Liver (tissue), 9 donors: ENCODE results near the gene MTG1. TPM values are rescaled to one million over a fixed set of nuclear protein-coding genes. Genes with fewer than 3 reads are reported as not detected.

Experiments used
- DNase-seq: peaks from one replicate; pipeline ENCODE4 v3.0.0-alpha.2; 2017; ENCODE audit warnings: low spot score
- H3K27ac ChIP-seq, 2 donors: one replicate each; pipeline ENCODE4 v1.7.0; 2013; ENCODE audit warnings: inconsistent platforms in 2 of 2, low read length in 2 of 2, control low read depth in 1 of 2, low read depth in 1 of 2, mild to moderate bottlenecking in 1 of 2
- H3K27me3 ChIP-seq, 4 donors: one replicate each; pipeline versions ENCODE4 v1.6.1 to v1.7.0; 2013; ENCODE audit warnings: low read length in 3 of 4, inconsistent platforms in 1 of 4, mild to moderate bottlenecking in 1 of 4, moderate library complexity in 1 of 4; ENCODE audit not compliant: control insufficient read depth in 4 of 4, insufficient read depth in 4 of 4
- H3K36me3 ChIP-seq, 4 donors: one replicate each; pipeline versions ENCODE4 v1.6.1 to v1.7.0; 2013; ENCODE audit warnings: low read length in 3 of 4, mild to moderate bottlenecking in 3 of 4, low read depth in 1 of 4, moderate library complexity in 1 of 4; ENCODE audit not compliant: control insufficient read depth in 4 of 4, insufficient read depth in 3 of 4
- H3K4me1 ChIP-seq, 4 donors: one replicate each; pipeline versions ENCODE4 v1.6.1 to v1.7.0; 2013; ENCODE audit warnings: low read length in 3 of 4, mild to moderate bottlenecking in 3 of 4, moderate library complexity in 1 of 4; ENCODE audit not compliant: control insufficient read depth in 4 of 4, insufficient read depth in 4 of 4
- H3K4me3 ChIP-seq, 3 donors: one replicate each; pipeline versions ENCODE4 v1.6.1 to v1.7.0; 2013; ENCODE audit warnings: low read length in 3 of 3, control low read depth in 1 of 3, low read depth in 1 of 3, mild to moderate bottlenecking in 1 of 3
- H3K9ac ChIP-seq, 2 donors: one replicate each; pipeline ENCODE4 v1.7.0; 2013; ENCODE audit warnings: low read length in 2 of 2, mild to moderate bottlenecking in 2 of 2, moderate library complexity in 2 of 2, control low read depth in 1 of 2, low read depth in 1 of 2
- H3K9me3 ChIP-seq, 4 donors: one replicate each; pipeline versions ENCODE4 v1.6.1 to v1.7.0; 2013; ENCODE audit warnings: low read length in 3 of 4; ENCODE audit not compliant: control insufficient read depth in 4 of 4
- ATF3 ChIP-seq: IDR thresholded peaks from 2 replicates; pipeline ENCODE4 v1.6.1; 2016; ENCODE audit warnings: antibody characterized with exemption
- CTCF ChIP-seq: fragments of 150-350 bp; IDR thresholded peaks from 2 replicates; pipeline ENCODE4 v1.5.1; 2017; ENCODE audit warnings: improper control_type of control experiment, low read depth, low read length; ENCODE audit not compliant: missing input control
- EGR1 ChIP-seq, 2 donors: IDR thresholded peaks; 2 replicates each; pipeline ENCODE4 v1.6.1; 2016 to 2018; ENCODE audit warnings: antibody characterized with exemption in 2 of 2, low read depth in 2 of 2
- FOXA1 ChIP-seq: IDR thresholded peaks from 2 replicates; pipeline ENCODE4 v1.6.1; 2016; ENCODE audit warnings: antibody characterized with exemption
- FOXA2 ChIP-seq: IDR thresholded peaks from 2 replicates; pipeline ENCODE4 v1.6.1; 2016; ENCODE audit warnings: antibody characterized with exemption
- GABPA ChIP-seq, 2 donors: IDR thresholded peaks in 1 of 2; conservative IDR thresholded peaks in 1 of 2; 2 replicates each; pipeline ENCODE4 v1.6.1; 2016; ENCODE audit warnings: antibody characterized with exemption in 2 of 2, mild to moderate bottlenecking in 1 of 2, moderate library complexity in 1 of 2
- HNF4A ChIP-seq, 2 donors: conservative IDR thresholded peaks; 2 replicates each; pipeline ENCODE4 v1.6.1; 2016; ENCODE audit warnings: antibody characterized with exemption in 2 of 2, mild to moderate bottlenecking in 2 of 2
- HNF4G ChIP-seq: IDR thresholded peaks from 2 replicates; pipeline ENCODE4 v1.6.1; 2016; ENCODE audit warnings: antibody characterized with exemption
- JUND ChIP-seq, 2 donors: IDR thresholded peaks; 2 replicates each; pipeline ENCODE4 v1.6.1; 2016; ENCODE audit warnings: antibody characterized with exemption in 2 of 2
- MAX ChIP-seq: IDR thresholded peaks from 2 replicates; pipeline ENCODE4 v1.6.1; 2016; ENCODE audit warnings: antibody characterized with exemption
- NR2F2 ChIP-seq: IDR thresholded peaks from 2 replicates; pipeline ENCODE4 v1.6.1; 2016; ENCODE audit warnings: antibody characterized with exemption
- RAD21 ChIP-seq, 2 donors: IDR thresholded peaks; 2 replicates each; pipeline ENCODE4 v1.6.1; 2016; ENCODE audit warnings: antibody characterized with exemption in 2 of 2, mild to moderate bottlenecking in 2 of 2
- REST ChIP-seq: IDR thresholded peaks from 2 replicates; pipeline ENCODE4 v1.6.1; 2016; ENCODE audit warnings: antibody characterized with exemption, mild to moderate bottlenecking
- RXRA ChIP-seq, 2 donors: IDR thresholded peaks; 2 replicates each; pipeline ENCODE4 v1.6.1; 2017 to 2018; ENCODE audit warnings: antibody characterized with exemption in 2 of 2, mild to moderate bottlenecking in 1 of 2
- SP1 ChIP-seq: IDR thresholded peaks from 2 replicates; pipeline ENCODE4 v1.6.1; 2018; ENCODE audit warnings: antibody characterized with exemption, mild to moderate bottlenecking
- TAF1 ChIP-seq: conservative IDR thresholded peaks from 2 replicates; pipeline ENCODE4 v1.6.1; 2016; ENCODE audit warnings: antibody characterized with exemption, mild to moderate bottlenecking
- YY1 ChIP-seq: IDR thresholded peaks from 2 replicates; pipeline ENCODE4 v1.6.1; 2016; ENCODE audit warnings: antibody characterized with exemption, mild to moderate bottlenecking
- ZBTB33 ChIP-seq: IDR thresholded peaks from 2 replicates; pipeline ENCODE4 v1.6.1; 2016; ENCODE audit warnings: antibody characterized with exemption
- WGBS: extraction: QIAGEN DNeasy Blood & Tissue Kit; methylation state at CpG from one replicate; pipeline ENCODE4 v1.1.7; 2013; 5-methylcytosine and 5-hydroxymethylcytosine counted together
- polyA plus RNA-seq, 2 donors: library from polyadenylated mRNA; stranded (reverse) in 1 of 2; unstranded in 1 of 2; fragments of 200-250 nt in 1 of 2; fragments of >200 nt in 1 of 2; fragmentation: Nextera tagmentation in 1 of 2; extraction: Ambion mirVana in 1 of 2; gene quantifications; one replicate each; pipeline versions ENCODE4 v1.2.1 to v1.2.3, GENCODE V29; 2013 to 2015
- total RNA-seq, 2 donors: library from RNA; depleted of rRNA; stranded (reverse); fragments of >200 nt; gene quantifications; one replicate each; pipeline ENCODE4 v1.2.3, GENCODE V29; 2014
- donor health status: healthy.
- donor health status: healthy.
- donor health status: healthy.
- donor health status: healthy.
- donor health status: healthy.

Gene MTG1
- total and polyA plus RNA-seq, 4 donors: 19.4 to 70.6 (median 38.2) TPM

GRCh38 chr10:133368153-133368552 is 25.8 kb upstream of the MTG1 start:
- DNase-seq: no peak
- Histone ChIP-seq H3K9ac (no peak overlapping the region), H3K27me3 (no peaks in the 10 kb centered on the region), H3K36me3 (peaks cover 30 to 59% (median 52%) of the 10 kb centered on the region in 4 donors), H3K27ac (no peak overlapping the region), H3K4me3 (no peak overlapping the region), H3K4me1 (peaks cover 3 to 34% (median 19%) of the 10 kb centered on the region in 4 donors), H3K9me3 (no peaks in the 10 kb centered on the region)
- TF ChIP-seq SP1: no peak
- no peak for TF ChIP-seq EGR1 (IDR thresholded peaks at IDR 0.05; ENCODE audit: low read depth in 2 of 2)
- TF ChIP-seq ZBTB33: no peak
- no peak for TF ChIP-seq ATF3
- TF ChIP-seq HNF4A (conservative IDR thresholded peaks at IDR 0.05): no peak
- no peak for TF ChIP-seq MAX
- no peak for TF ChIP-seq REST
- TF ChIP-seq GABPA (IDR thresholded peaks at IDR 0.05 in 1 of 2, conservative IDR thresholded peaks at IDR 0.05 in 1 of 2): no peak
- no peak for TF ChIP-seq TAF1
- TF ChIP-seq FOXA1: no peak
- TF ChIP-seq JUND (IDR thresholded peaks at IDR 0.05): no peak
- no peak for TF ChIP-seq HNF4G
- no peak for TF ChIP-seq RXRA (IDR thresholded peaks at IDR 0.05)
- no peak for TF ChIP-seq NR2F2
- TF ChIP-seq CTCF: no peak
- no peak for TF ChIP-seq RAD21 (IDR thresholded peaks at IDR 0.05)
- no peak for TF ChIP-seq FOXA2
- TF ChIP-seq YY1: no peak
- WGBS: 93% methylated on average over 7 of the region's 7 CpGs
